Mammary epithelial cell (primary cell): ENCODE results near the gene PRSS36.

Experiments
- CTCF ChIP-seq, 2 donors: IDR thresholded peaks in 1 of 2; conservative IDR thresholded peaks in 1 of 2; 2 replicates each; pipeline ENCODE4 v1.5.1; 2011 to 2012; ENCODE audit warnings: inconsistent platforms in 2 of 2, low read length in 2 of 2, mild to moderate bottlenecking in 2 of 2, control low read depth in 1 of 2, low read depth in 1 of 2; ENCODE audit not compliant: insufficient read depth in 1 of 2; ENCODE audit errors: extremely low read depth in 1 of 2
- EZH2 ChIP-seq: IDR thresholded peaks from 2 replicates; pipeline ENCODE4 v1.6.1; 2012; ENCODE audit warnings: low read length, inconsistent platforms, borderline replicate concordance

DNA sequence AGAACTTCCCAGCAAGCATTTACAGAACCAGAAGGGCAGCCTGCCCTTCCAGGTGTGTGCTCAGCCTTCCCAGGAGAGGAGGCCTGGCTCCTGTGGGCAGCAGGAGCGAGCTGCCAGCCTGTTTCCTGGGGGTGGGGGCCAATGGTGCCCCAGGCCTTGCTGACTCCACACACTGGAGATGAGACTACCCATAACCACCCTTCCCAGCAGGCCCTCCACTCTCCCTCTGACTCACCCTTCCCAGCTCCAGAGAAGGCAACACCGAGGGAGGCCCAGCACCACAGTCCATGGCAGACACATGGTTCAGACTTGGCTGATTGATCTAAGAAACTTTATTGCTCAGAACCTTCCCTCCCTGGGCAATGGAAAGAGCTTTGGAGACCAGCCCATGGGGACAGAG lies 59.3 kb downstream of the PRSS36 start:
- TF ChIP-seq CTCF (conservative IDR thresholded peaks at IDR 0.05 in 1 of 2, IDR thresholded peaks at IDR 0.05 in 1 of 2; ENCODE audit: extremely low read depth in 1 of 2, insufficient read depth in 1 of 2, low read depth in 1 of 2, low read length in 2 of 2): no peak
- TF ChIP-seq EZH2: no peak
